ENCODE measurements around the gene CYP2A7. TPM values are rescaled to one million over a fixed set of nuclear protein-coding genes. Genes with fewer than 3 reads are reported as not detected.
"Not testable (repeated sequence)": the region's sequence is repeated elsewhere in the genome, so short reads cannot be mapped to it uniquely, and the experiment has no call there.

Gene CYP2A7
- total RNA-seq, 1 donor from 2014 or later, result not detected

DNA sequence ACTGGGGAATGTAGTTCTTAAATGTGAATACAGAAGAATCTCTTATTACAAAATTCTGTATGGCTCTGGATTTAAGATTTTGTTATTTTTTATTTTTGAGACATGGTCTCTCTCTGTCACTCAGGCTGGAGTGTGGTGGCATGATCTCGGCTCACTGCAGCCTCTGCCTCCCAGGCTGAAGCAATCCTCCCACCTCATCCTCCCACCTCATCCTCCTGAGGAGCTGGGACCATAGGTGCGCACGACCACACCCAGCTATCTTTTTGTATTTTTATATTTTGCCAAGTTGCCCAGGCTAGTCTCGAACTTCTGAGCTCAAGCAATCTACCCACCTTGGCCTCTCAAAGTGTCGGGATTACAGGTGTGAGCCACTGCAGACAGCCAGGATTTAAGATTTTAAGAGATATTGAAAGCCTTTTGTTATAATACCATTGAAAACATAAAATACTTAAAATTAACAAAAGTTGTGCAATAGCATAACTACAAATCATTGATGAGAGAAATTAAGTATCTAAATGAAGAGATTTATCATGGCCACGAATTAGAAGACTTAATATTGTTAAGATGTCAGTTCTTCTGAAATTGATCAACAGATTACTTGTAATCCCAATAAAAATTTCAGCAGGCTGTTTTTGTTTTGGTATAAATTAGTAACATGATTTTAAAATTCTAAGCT is 45.1 kb downstream of the CYP2A7 start:
- Mint-ChIP-seq H3K4me3 (ENCODE audit: unreplicated experiment) (no peak overlapping the region), H3K9me3 (ENCODE audit: unreplicated experiment) (peaks cover 5% of the 10 kb centered on the region), H3K27ac (ENCODE audit: unreplicated experiment) (no peak overlapping the region), H3K36me3 (ENCODE audit: unreplicated experiment) (no peaks in the 10 kb centered on the region), H3K4me1 (ENCODE audit: unreplicated experiment) (peaks cover 11% of the 10 kb centered on the region), H3K27me3 (ENCODE audit: unreplicated experiment) (peaks cover 24% of the 10 kb centered on the region)
- TF ChIP-seq, protein P1, sequence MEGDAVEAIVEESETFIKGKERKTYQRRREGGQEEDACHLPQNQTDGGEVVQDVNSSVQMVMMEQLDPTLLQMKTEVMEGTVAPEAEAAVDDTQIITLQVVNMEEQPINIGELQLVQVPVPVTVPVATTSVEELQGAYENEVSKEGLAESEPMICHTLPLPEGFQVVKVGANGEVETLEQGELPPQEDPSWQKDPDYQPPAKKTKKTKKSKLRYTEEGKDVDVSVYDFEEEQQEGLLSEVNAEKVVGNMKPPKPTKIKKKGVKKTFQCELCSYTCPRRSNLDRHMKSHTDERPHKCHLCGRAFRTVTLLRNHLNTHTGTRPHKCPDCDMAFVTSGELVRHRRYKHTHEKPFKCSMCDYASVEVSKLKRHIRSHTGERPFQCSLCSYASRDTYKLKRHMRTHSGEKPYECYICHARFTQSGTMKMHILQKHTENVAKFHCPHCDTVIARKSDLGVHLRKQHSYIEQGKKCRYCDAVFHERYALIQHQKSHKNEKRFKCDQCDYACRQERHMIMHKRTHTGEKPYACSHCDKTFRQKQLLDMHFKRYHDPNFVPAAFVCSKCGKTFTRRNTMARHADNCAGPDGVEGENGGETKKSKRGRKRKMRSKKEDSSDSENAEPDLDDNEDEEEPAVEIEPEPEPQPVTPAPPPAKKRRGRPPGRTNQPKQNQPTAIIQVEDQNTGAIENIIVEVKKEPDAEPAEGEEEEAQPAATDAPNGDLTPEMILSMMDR (IDR thresholded peaks at IDR 0.05), result no peak
- no peak for DNase-seq (ENCODE audit: extremely low spot score, unreplicated experiment)

DNA sequence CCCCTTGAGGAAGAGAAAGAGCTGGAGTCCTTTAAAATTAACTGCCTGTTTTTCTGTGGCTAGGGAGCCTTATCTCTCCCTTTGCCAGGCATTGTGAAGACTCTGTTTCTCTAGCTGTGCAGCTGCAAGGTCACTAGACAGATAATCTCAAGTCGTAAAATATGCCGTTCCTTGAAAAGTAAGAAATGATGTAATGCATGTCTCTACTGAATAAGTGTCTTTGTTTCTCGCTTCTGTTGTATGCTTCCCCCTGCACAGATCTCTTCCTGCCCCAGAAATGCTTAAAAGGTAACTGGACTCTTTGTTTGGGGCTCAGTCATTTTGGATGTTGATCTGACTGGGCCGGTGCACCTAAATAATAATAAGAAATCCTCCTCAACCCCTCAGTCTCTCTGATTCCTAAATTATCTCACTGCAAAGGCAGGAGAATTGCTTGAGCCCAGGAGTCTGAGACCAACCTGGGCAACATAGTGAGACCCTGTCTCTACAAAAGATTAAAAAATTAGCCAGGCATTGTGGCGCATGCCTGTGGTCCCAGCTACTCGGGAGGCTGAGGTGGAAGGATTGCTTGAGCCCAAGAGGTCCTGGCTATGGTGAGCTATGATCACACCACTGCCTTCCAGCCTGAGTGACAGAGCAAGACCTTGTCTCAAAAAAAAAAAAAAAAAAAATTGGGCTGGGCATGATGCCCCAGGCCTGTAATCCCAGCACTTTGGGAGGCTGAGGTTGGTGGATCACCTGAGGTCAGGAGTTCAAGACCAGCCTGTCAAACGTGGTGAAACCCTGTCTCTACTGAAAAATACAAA is 48.1 kb downstream of the CYP2A7 start:
- peaks cover 24% of the 10 kb centered on the region for H3K4me1 Mint-ChIP-seq (ENCODE audit: unreplicated experiment)
- H3K27me3 Mint-ChIP-seq (ENCODE audit: unreplicated experiment); H3K9me3 Mint-ChIP-seq (ENCODE audit: unreplicated experiment); H3K36me3 Mint-ChIP-seq (ENCODE audit: unreplicated experiment); H3K4me3 Mint-ChIP-seq (ENCODE audit: unreplicated experiment); H3K27ac Mint-ChIP-seq (ENCODE audit: unreplicated experiment); DNase-seq (ENCODE audit: extremely low spot score, unreplicated experiment): not testable (repeated sequence)

DNA sequence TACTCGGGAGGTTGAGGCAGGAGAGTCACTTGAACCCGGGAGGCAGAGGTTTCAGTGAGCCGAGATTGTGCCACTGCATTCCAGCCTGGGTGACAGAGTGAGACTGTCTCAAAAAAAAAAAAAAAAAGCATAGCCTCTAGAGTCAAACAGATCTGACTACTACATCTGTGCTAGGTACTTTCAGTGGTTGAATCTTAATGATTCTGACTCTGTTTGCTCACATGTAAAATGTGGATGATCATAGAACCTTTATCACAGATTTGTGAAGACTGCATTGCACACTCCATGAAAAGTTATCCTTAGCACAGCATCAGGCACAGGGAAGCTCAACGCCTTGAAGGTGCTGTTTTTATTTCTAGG is 49.6 kb downstream of the CYP2A7 start:
- Mint-ChIP-seq H3K27ac (ENCODE audit: unreplicated experiment) (peak overlapping the region; percentile 89), H3K4me1 (ENCODE audit: unreplicated experiment) (peaks cover 24% of the 10 kb centered on the region)
- not testable (repeated sequence) for H3K27me3 Mint-ChIP-seq (ENCODE audit: unreplicated experiment); DNase-seq (ENCODE audit: extremely low spot score, unreplicated experiment); H3K9me3 Mint-ChIP-seq (ENCODE audit: unreplicated experiment); H3K4me3 Mint-ChIP-seq (ENCODE audit: unreplicated experiment); H3K36me3 Mint-ChIP-seq (ENCODE audit: unreplicated experiment)

DNA sequence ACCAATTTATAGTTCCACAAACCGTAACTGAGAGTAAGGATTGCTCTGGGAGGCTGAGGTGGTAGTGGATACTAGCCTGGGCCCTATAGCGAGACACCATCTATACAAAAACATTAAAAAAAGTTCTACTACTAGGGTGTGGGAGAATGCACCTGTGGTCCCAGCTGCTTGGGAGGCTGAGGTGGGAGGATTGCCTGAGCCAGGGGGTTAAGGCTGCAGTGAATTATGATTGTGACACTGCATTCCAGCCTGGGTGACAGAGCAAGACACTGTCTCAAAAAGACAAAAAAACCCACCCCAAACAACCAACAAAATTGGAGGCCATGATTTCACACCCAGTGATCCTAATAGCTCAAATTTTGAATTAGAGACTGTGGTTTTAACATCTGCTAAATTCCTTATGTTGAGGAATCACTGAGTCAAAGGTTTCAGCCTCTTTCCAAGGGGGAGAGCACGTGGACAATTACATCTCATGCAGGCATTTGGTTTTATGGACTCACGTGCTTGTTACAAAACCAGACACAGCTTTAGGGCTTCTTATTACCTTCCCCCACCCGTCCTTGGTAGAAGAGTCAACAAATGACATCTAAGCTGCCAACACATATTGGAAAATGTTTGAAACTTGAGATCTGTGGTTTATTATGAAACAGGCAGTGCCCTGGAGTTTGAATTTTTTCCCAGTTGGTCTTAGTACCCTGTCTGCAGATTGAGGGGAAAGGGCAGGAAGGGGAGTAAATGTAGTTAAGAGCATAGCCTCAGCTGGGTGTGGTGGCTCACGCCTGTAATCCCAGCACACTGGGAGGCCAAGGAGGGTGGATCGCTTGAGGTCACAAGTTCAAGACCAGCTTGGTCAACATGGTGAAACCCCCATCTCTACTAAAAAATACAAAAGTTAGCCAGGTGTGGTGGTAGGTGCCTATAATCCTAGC is 50.3 kb downstream of the CYP2A7 start:
- H3K27me3 Mint-ChIP-seq (ENCODE audit: unreplicated experiment), result peaks cover 4% of the 10 kb centered on the region
- TF ChIP-seq, protein P1 (IDR thresholded peaks at IDR 0.05), result no peak
- H3K27ac Mint-ChIP-seq (ENCODE audit: unreplicated experiment), result peak overlapping the region; percentile 89
- no peaks in the 10 kb centered on the region for H3K9me3 Mint-ChIP-seq (ENCODE audit: unreplicated experiment)
- peaks cover 24% of the 10 kb centered on the region for H3K4me1 Mint-ChIP-seq (ENCODE audit: unreplicated experiment)
- no peak overlapping the region for H3K4me3 Mint-ChIP-seq (ENCODE audit: unreplicated experiment)
- DNase-seq (ENCODE audit: extremely low spot score, unreplicated experiment), result no peak
- peaks cover 11% of the 10 kb centered on the region for H3K36me3 Mint-ChIP-seq (ENCODE audit: unreplicated experiment)

DNA sequence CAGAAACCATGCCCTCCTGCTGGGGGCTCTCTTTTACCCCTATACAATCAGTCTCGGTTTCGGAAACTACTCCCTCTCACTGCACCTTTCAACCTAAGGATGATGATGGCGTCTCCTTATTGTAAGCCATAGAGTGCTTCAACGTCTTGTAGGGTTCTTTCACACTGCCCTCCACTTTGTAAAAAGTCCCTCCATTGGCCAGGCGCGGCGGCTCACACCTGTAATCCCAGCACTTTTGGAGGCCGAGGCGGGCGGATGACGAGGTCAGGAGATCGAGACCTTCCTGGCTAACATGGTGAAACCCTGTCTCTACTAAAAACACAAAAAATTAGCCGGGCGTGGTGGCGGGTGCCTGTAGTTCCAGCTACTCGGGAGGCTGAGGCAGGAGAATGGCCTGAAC is 51.3 kb downstream of the CYP2A7 start:
- peak overlapping the region; percentile 10 for H3K27ac Mint-ChIP-seq (ENCODE audit: unreplicated experiment)
- H3K4me3 Mint-ChIP-seq (ENCODE audit: unreplicated experiment); H3K9me3 Mint-ChIP-seq (ENCODE audit: unreplicated experiment); H3K27me3 Mint-ChIP-seq (ENCODE audit: unreplicated experiment); DNase-seq (ENCODE audit: extremely low spot score, unreplicated experiment): not testable (repeated sequence)
- peaks cover 14% of the 10 kb centered on the region for H3K36me3 Mint-ChIP-seq (ENCODE audit: unreplicated experiment)
- H3K4me1 Mint-ChIP-seq (ENCODE audit: unreplicated experiment), result peaks cover 24% of the 10 kb centered on the region

DNA sequence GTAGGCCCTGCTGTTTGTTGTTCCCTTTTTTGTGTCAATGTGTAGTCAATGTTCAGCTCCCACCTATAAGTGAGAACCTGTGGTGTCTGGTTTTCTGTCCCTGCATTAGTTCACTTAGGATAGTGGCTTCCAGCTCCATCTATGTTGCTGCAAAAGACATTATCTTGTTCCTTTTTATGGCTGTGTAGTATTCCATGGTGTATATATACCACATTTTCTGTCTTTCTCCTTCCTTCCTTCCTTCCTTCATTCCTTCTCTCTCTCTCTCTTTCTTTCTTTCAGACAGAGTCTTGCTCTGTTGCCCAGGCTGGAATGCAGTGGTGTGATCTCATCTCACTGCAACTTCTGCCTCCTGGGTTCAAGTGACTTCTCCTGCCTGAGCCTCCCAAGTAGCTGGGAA is 52.8 kb downstream of the CYP2A7 start:
- no peak for DNase-seq (ENCODE audit: extremely low spot score, unreplicated experiment)
- Mint-ChIP-seq H3K27me3 (ENCODE audit: unreplicated experiment) (no peaks in the 10 kb centered on the region), H3K36me3 (ENCODE audit: unreplicated experiment) (peaks cover 14% of the 10 kb centered on the region), H3K4me3 (ENCODE audit: unreplicated experiment) (no peak overlapping the region), H3K4me1 (ENCODE audit: unreplicated experiment) (peaks cover 24% of the 10 kb centered on the region), H3K9me3 (ENCODE audit: unreplicated experiment) (no peaks in the 10 kb centered on the region), H3K27ac (ENCODE audit: unreplicated experiment) (no peak overlapping the region)
- TF ChIP-seq, protein P1 (IDR thresholded peaks at IDR 0.05), result no peak

All from osteocyte (in vitro differentiated cells).